Stimulated activated CD4-positive, alpha-beta T cell treated with anti-CD3 and anti-CD28 coated beads, TNF-alpha, amount 100 ng/mL, for 24 hours (primary cell): ENCODE results near the gene GPATCH2L.

Experiments
- DNase-seq, 3 experiments: peaks; one replicate each; pipeline ENCODE4 v3.0.0-alpha.2; 2020; ENCODE audit warnings: low read depth in 3 of 3

The GPATCH2L gene

GRCh38 chr14:76256545-76256944 lies 104.8 kb downstream of the GPATCH2L start:
- DNase-seq = no peak

DNA sequence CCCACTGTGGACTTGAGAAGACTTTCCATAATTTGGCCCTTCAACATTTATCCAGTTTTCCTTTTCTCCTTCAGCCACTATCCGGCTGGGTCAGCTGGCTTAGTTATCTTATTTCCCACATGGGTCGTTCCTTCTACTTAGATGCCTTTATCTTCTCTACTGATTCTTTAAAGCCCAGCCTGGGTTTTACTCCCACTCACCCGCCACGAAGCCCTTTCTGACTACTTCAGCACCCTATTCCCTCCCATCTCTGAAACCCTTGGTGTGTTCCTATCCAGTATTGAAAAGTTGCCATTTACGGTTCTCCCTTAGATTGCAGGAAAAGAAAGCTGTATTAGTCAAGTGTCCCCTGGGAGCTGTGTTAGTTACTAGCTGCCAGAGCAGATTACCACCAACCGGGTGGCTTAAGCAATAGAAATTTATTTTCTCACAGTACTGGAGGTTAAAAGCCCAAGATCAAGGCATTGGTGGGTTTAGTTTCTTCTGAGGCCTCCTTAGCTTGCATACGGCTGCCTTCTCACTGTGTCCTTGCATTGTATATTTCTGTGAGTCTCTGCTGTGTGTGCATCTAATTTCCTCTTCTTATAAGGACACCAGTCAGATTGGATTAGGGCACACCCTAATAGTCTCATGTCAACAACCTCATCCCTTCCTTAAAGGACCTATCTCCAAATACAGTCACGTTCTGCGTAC lies 105.5 kb downstream of the GPATCH2L start:
- DNase-seq = no peak

GRCh38 chr14:76257842-76258397 lies 106.2 kb downstream of the GPATCH2L start:
- no peak for DNase-seq

- no peak for DNase-seq
These were observed 107.5 kb downstream of the GPATCH2L start for GRCh38 chr14:76259029-76259735.

GRCh38 chr14:76260749-76261148 lies 109.0 kb downstream of the GPATCH2L start:
- DNase-seq = no peak

DNA sequence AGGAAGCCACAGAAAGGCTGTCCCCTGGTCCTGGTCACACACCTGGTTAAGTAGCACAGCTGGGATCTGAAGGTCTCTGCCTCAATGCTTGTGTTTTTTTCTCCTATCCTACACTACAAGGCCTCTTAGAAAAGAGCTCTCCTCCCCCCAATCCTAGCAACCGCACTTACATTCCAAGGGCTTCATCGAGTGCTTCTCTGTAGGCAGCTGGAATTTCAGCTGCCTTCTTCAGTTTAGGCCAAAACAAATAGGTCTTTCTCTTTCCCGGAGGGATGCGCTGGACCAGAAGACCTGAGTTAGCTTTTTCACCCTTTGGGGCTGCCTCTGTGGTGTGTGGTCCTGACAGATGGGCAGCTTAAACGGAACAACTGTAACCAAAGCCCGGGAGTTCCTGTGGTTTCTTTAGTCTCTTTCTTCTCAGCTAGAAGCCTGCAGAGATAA lies 109.7 kb downstream of the GPATCH2L start:
- DNase-seq = no peak

GRCh38 chr14:76262641-76263040 lies 110.9 kb downstream of the GPATCH2L start:
- no peak for DNase-seq
